CD4-positive, alpha-beta T cell treated with Interleukin-12 subunit alpha and Interleukin-12 subunit beta, for 1 hour (primary cell): ENCODE data around the gene ATP5PD.
"Not testable (repeated sequence)": the region's sequence is repeated elsewhere in the genome, so short reads cannot be mapped to it uniquely, and the experiment has no call there.

Source experiments
- DNase-seq: peaks from one replicate; pipeline ENCODE4 v3.0.0-alpha.2; 2020

The ATP5PD gene

GRCh38 chr17:75048249-75048878, 1.6 kb upstream of the ATP5PD start:
- no peak for DNase-seq

GRCh38 chr17:75047398-75048098, 779 bp upstream of the ATP5PD start:
- peak; percentile 19 for DNase-seq

GRCh38 chr17:75045946-75046406, 793 bp downstream of the ATP5PD start:
- DNase-seq, result not testable (repeated sequence)

- DNase-seq, result no peak
These were observed 2.1 kb downstream of the ATP5PD start for GRCh38 chr17:75044716-75045115.

GRCh38 chr17:75043789-75044188, 3.0 kb downstream of the ATP5PD start:
- not testable (repeated sequence) for DNase-seq

- no peak for DNase-seq
These were observed 5.0 kb downstream of the ATP5PD start for GRCh38 chr17:75041656-75042280.

- no peak for DNase-seq
These were observed 7.5 kb downstream of the ATP5PD start for GRCh38 chr17:75039238-75039637.

- peak; percentile 94 for DNase-seq
These were observed 10.0 kb downstream of the ATP5PD start for GRCh38 chr17:75036643-75037268.

GRCh38 chr17:75034236-75034908, 12.4 kb downstream of the ATP5PD start:
- DNase-seq, result peak; percentile 86

GRCh38 chr17:75033346-75034235, 13.2 kb downstream of the ATP5PD start:
- DNase-seq, result peak; percentile 90

GRCh38 chr17:75032720-75033280, 14.0 kb downstream of the ATP5PD start:
- peak; percentile 30 for DNase-seq

GRCh38 chr17:75031972-75032719, 14.6 kb downstream of the ATP5PD start:
- DNase-seq, result peak; percentile 71

- no peak for DNase-seq
These were observed 16.6 kb downstream of the ATP5PD start for GRCh38 chr17:75030161-75030560.

GRCh38 chr17:75026650-75027049, 20.1 kb downstream of the ATP5PD start:
- not testable (repeated sequence) for DNase-seq

GRCh38 chr17:75025398-75025734, 21.4 kb downstream of the ATP5PD start:
- not testable (repeated sequence) for DNase-seq

GRCh38 chr17:75024686-75025397, 21.9 kb downstream of the ATP5PD start:
- peak; percentile 53 for DNase-seq

GRCh38 chr17:75020331-75021110, 26.2 kb downstream of the ATP5PD start:
- no peak for DNase-seq

GRCh38 chr17:75019710-75020109, 27.1 kb downstream of the ATP5PD start:
- DNase-seq, result no peak

- DNase-seq, result no peak
These were observed 27.6 kb downstream of the ATP5PD start for GRCh38 chr17:75019146-75019545.
